ENCODE data around the gene ADGRL4.

ADGRL4 gene

DNA sequence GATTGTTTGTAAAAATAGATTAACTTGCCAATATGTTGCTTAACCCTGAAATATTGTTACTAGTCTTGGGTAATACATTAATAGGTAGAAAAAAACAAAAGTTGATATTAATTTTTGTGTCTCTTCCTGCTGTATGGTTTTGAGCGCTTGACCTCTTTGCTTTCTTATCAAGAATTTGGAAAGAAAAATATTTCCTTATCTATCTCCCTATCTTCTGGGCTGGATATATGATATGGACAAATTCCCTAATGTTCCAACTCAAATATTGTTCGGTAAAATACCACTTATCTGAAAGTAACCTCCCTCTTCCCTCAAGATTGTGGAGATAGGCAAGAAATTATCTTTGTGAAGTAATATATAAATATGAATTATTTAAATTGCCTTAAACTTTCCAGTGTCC lies 57.3 kb downstream of the ADGRL4 start:
- TF ChIP-seq POLR2AphosphoS5 (IDR thresholded peaks at IDR 0.05; ENCODE audit: low read depth) (no peak), GABPA (IDR thresholded peaks at IDR 0.05; ENCODE audit: low read depth) (no peak), SPI1 (IDR thresholded peaks at IDR 0.05; ENCODE audit: borderline replicate concordance, low read depth) (no peak)
- TF ChIP-seq, protein P1, sequence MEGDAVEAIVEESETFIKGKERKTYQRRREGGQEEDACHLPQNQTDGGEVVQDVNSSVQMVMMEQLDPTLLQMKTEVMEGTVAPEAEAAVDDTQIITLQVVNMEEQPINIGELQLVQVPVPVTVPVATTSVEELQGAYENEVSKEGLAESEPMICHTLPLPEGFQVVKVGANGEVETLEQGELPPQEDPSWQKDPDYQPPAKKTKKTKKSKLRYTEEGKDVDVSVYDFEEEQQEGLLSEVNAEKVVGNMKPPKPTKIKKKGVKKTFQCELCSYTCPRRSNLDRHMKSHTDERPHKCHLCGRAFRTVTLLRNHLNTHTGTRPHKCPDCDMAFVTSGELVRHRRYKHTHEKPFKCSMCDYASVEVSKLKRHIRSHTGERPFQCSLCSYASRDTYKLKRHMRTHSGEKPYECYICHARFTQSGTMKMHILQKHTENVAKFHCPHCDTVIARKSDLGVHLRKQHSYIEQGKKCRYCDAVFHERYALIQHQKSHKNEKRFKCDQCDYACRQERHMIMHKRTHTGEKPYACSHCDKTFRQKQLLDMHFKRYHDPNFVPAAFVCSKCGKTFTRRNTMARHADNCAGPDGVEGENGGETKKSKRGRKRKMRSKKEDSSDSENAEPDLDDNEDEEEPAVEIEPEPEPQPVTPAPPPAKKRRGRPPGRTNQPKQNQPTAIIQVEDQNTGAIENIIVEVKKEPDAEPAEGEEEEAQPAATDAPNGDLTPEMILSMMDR (IDR thresholded peaks at IDR 0.05; ENCODE audit: insufficient read depth, low read length): no peak
- TF ChIP-seq, protein P2, sequence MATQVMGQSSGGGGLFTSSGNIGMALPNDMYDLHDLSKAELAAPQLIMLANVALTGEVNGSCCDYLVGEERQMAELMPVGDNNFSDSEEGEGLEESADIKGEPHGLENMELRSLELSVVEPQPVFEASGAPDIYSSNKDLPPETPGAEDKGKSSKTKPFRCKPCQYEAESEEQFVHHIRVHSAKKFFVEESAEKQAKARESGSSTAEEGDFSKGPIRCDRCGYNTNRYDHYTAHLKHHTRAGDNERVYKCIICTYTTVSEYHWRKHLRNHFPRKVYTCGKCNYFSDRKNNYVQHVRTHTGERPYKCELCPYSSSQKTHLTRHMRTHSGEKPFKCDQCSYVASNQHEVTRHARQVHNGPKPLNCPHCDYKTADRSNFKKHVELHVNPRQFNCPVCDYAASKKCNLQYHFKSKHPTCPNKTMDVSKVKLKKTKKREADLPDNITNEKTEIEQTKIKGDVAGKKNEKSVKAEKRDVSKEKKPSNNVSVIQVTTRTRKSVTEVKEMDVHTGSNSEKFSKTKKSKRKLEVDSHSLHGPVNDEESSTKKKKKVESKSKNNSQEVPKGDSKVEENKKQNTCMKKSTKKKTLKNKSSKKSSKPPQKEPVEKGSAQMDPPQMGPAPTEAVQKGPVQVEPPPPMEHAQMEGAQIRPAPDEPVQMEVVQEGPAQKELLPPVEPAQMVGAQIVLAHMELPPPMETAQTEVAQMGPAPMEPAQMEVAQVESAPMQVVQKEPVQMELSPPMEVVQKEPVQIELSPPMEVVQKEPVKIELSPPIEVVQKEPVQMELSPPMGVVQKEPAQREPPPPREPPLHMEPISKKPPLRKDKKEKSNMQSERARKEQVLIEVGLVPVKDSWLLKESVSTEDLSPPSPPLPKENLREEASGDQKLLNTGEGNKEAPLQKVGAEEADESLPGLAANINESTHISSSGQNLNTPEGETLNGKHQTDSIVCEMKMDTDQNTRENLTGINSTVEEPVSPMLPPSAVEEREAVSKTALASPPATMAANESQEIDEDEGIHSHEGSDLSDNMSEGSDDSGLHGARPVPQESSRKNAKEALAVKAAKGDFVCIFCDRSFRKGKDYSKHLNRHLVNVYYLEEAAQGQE (IDR thresholded peaks at IDR 0.05; ENCODE audit: insufficient replicate concordance, low read depth): no peak
- Histone ChIP-seq H3K27me3 (ENCODE audit: insufficient read depth, poor library complexity, severe bottlenecking) (no peaks in the 10 kb centered on the region), H3K4me3 (replicated peaks; ENCODE audit: insufficient read depth, low read length) (no peak overlapping the region), H3K27ac (replicated peaks) (no peak overlapping the region)
- no peak for DNase-seq (ENCODE audit: low read depth in 1 of 2, low spot score in 1 of 2)

DNA sequence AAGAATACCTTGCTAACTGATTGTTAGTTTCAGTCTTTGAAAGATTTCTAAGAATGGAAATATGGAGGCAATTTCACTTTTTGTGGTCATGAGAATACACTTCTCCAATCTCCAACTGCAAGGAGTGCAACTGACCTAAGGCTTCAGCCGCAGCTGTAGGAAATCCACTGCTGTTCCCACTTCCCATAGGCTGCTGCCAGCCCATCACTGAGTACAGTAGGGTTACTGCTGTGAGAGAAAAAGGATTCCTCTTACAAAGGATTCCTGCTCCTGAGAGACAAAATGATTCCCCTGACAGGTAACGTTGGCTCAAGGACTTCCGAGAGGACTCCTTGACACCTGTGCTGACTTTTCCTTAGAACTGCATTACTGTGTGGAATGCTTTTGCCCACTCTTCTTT lies 87.4 kb downstream of the ADGRL4 start:
- Histone ChIP-seq H3K27me3 (ENCODE audit: insufficient read depth, poor library complexity, severe bottlenecking) (no peaks in the 10 kb centered on the region), H3K27ac (replicated peaks) (no peak overlapping the region), H3K4me3 (replicated peaks; ENCODE audit: insufficient read depth, low read length) (no peak overlapping the region)
- DNase-seq (ENCODE audit: low read depth in 1 of 2, low spot score in 1 of 2): no peak
- TF ChIP-seq, protein P2 (IDR thresholded peaks at IDR 0.05; ENCODE audit: insufficient replicate concordance, low read depth): no peak
- TF ChIP-seq, protein P1 (IDR thresholded peaks at IDR 0.05; ENCODE audit: insufficient read depth, low read length): no peak
- no peak for TF ChIP-seq POLR2AphosphoS5 (IDR thresholded peaks at IDR 0.05; ENCODE audit: low read depth)
- TF ChIP-seq SPI1 (IDR thresholded peaks at IDR 0.05; ENCODE audit: borderline replicate concordance, low read depth): no peak
- no peak for TF ChIP-seq GABPA (IDR thresholded peaks at IDR 0.05; ENCODE audit: low read depth)

GRCh38 chr1:78918157-78918556 lies 88.4 kb downstream of the ADGRL4 start:
- TF ChIP-seq GABPA (IDR thresholded peaks at IDR 0.05; ENCODE audit: low read depth) (no peak), SPI1 (IDR thresholded peaks at IDR 0.05; ENCODE audit: borderline replicate concordance, low read depth) (no peak), POLR2AphosphoS5 (IDR thresholded peaks at IDR 0.05; ENCODE audit: low read depth) (no peak)
- TF ChIP-seq, protein P1 (IDR thresholded peaks at IDR 0.05; ENCODE audit: insufficient read depth, low read length): no peak
- TF ChIP-seq, protein P2 (IDR thresholded peaks at IDR 0.05; ENCODE audit: insufficient replicate concordance, low read depth): no peak
- no peak for DNase-seq (ENCODE audit: low read depth in 1 of 2, low spot score in 1 of 2)

More at GRCh38 chr1:78918157-78918556, 88.4 kb downstream of the ADGRL4 start:
- H3K27me3 ChIP-seq (ENCODE audit: insufficient read depth, poor library complexity, severe bottlenecking): no peaks in the 10 kb centered on the region
- H3K4me3 ChIP-seq (replicated peaks; ENCODE audit: insufficient read depth, low read length): no peak overlapping the region
- no peak overlapping the region for H3K27ac ChIP-seq (replicated peaks)
